ENCODE results near the gene ATG16L2.
"Not testable (repeated sequence)": the region's sequence is repeated elsewhere in the genome, so short reads cannot be mapped to it uniquely, and the experiment has no call there.

Gene ATG16L2

GRCh38 chr11:72779495-72780128 lies 34.6 kb upstream of the ATG16L2 start:
- no peak for DNase-seq (ENCODE audit: low read depth in 1 of 2, low spot score in 1 of 2)

DNA sequence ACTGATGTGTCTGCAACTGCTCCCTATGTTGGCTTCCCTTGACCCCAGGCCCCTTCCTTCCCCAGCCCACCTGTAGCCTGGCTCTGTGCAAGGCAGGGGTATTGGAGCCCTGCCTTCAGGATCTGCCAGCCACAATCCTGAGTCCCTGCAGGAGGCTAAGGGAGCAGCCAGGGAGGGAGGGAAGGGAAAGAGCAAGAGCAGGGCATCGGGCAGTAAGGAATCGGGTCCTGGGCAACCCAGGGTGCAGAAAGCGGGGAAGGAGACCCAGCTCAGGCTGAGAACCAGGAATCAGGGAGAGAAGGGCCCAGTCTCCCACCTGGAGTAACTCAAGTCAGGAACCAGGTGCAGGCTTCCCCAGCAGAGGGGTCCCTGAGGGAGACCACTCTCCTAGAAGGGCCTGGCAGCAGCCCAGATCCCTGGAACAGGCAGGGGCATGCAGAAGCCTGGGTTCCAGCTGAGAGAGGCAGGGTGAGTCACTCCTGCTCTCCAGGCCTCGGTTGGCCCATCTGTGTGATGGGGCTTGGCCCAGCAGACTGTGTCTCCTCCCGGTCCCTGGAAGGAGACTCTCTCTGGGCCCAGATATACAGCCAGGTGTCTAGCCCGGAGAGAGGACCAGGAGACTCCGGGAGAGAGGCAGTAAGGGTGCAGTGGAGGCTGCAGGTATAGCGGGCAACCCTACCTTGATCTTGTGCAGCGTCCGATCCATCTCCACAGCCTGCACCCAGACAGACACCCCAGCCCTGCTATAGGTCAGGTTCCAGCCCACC lies 33.7 kb upstream of the ATG16L2 start:
- DNase-seq (ENCODE audit: low read depth in 1 of 2, low spot score in 1 of 2) = no peak

DNA sequence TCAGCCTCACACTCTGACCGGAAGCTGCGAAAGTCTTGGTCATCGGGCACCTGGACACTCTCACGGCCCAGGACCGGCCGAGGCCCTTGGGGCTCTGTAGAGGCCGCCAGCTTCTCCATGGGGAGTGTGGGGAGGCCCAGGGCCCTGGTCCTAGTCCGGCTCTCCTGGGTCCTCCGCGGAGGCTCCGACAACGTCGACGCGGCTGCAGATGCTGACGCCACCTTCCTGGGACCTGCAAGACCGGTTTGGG lies 33.2 kb upstream of the ATG16L2 start:
- no peak for DNase-seq (ENCODE audit: low read depth in 1 of 2, low spot score in 1 of 2)

- peak; percentile 17 to 47 for DNase-seq (ENCODE audit: low read depth in 1 of 2, low spot score in 1 of 2)
Observed at GRCh38 chr11:72781313-72782080, 32.7 kb upstream of the ATG16L2 start.

DNA sequence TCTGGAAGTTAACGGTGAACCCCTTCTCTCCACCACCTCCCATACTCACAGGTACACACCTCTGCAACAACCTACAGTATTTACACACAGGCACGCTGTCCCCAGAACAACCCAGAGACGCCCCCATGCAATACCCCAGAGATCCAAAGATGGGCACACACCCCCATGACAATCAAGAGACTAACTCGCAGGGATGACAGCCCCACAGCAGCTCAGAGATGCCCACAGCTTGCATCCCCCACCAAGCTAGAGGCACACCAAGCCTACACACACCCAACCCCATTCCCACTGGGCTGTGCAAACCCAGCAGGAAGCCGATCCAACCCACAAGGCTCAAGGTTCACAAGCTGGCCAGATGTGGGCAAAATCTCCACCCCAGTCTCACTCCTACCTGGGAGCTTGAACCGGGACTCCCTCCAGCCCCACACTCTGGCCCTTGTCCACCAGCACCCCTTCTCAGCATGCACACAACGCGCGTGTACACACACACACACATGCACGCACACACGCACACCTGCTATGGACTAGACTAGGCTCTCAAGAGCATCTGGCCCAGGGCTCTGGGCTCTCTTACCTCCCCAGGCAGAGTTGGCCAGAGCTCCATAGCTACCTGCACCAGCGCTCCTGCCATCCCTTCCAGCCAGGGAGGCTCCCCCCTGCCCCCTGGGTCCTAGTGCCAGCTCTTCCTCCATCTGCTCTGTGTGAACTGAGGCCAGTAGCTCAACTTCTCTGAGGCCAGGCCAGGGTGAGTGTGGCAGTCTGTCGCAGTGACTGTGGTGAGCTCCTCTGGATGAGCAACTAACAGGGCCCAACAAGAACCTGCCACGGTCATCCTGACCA lies 31.9 kb upstream of the ATG16L2 start:
- DNase-seq (ENCODE audit: low read depth in 1 of 2, low spot score in 1 of 2) = no peak

DNA sequence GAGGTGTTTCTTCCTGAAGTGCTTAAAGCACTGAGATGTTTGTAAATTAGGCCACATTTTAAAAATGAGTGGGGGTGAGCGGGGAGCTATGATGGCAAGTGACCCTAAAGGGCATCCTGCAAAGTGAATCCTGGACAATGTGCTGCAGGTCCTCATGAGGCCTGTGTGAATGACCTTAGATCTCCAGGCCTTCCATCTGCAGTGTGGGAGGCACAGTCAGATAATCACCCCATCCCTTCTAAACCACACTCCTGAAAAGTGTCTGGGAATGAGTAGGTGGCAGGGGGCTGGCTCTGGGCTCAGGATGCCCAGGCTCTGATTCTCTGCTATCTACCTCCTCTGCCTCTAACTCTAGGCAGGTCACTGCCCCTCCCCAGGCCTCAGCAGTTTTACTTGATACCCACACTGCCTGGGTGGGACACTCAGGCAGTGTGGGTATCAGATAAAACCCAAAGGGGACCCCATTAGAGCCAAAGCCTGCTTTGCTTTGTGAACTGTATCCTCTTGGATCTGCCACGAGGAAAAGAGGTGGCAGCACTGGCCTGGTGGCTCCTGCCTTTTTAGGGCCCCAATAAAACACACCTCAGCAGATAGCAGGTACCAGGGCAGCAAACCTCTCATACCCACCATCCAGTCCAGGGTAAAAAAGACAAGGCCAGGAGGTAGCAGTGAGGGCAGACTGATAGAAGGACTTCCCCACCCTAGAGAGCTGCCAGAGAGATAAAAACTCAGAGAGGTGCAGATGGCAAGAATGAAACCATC lies 30.9 kb upstream of the ATG16L2 start:
- no peak for DNase-seq (ENCODE audit: low read depth in 1 of 2, low spot score in 1 of 2)

DNA sequence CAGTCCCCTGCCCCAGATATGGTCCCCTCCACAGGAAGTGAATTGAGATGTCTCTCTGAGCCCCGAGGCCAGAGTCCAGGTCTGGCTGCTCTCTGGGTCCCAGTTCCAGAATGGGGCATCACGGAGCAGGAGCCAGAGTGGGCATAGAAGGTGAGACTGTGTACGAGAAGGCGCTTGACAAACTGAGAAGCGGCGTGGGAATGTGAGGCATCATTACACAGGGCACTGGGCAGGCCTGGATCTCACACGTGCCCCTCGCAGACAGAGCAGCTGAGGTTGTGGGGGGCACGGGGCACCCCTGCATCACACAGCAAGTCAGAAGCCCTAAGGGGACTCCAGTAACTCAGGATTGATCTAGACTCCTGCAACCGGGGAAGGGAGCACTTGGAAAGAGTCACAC lies 29.5 kb upstream of the ATG16L2 start:
- DNase-seq (ENCODE audit: low read depth in 1 of 2, low spot score in 1 of 2) = no peak

GRCh38 chr11:72786305-72787215 lies 27.7 kb upstream of the ATG16L2 start:
- DNase-seq (ENCODE audit: low read depth in 1 of 2, low spot score in 1 of 2) = no peak

DNA sequence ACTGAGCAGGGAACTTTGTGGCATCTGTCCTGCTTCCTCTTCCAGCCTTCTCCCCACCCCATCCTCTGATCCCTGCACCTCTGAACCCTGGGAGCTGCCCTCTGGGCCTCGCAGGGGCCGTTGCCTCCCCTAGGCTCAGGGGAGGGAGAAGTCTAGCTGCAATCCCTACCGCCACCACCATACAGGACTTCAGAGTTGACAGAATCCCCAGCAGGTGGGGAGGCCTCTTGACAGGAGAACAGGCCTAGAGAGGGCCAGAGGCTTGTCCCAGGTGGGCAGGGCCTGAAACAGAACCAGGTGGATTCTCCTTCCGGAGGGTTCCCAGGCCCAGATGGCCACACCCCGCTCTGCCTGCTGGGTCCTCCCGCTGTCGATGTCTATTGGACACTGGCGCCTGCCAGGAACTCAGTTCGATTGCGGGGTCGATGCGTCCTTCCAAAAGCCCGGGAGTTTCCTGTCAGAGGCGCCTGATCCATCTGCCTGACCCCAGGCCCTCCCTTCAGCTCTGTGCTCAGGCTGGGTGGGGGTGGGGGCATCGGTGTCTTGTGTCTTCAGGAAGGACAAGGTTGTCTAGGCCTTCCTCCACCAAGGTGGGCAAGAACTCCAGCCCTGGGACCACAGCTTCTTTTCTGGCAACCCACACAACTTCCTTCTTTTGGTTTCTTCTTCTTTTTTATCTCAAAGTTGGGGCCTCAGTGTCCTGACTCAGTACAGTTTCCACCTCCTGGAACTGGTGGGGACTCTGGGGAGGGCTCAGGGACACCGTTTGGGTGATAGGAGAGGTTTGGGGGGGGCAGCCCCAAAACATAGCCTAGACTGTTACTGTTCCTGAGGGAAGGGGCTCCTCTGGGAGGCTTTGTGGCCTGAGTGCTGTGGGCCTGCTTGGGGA lies 26.8 kb upstream of the ATG16L2 start:
- DNase-seq (ENCODE audit: low read depth in 1 of 2, low spot score in 1 of 2) = no peak

DNA sequence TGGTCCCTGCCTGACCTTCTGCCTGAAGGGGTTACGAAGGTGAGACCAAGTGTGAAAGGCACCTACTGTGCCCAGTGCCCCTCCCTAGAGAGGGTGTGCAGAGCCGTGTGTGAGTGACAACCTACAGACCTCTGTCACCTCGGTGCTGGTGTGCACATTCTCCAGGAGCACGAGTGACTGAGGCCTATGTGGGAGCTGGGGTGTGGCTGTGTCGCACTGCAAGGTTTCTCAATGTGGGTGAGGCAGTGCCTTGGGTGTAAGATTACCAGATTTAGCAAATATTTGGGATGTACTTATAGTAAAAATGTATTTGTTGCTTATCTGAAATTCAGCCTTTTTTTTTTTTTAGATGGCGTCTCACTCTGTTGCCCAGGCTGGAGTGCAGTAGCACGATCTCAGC lies 26.0 kb upstream of the ATG16L2 start:
- no peak for DNase-seq (ENCODE audit: low read depth in 1 of 2, low spot score in 1 of 2)

- no peak for DNase-seq (ENCODE audit: low read depth in 1 of 2, low spot score in 1 of 2)
Observed at GRCh38 chr11:72789493-72790131, 24.6 kb upstream of the ATG16L2 start.

GRCh38 chr11:72791228-72791627 lies 23.0 kb upstream of the ATG16L2 start:
- not testable (repeated sequence) for DNase-seq (ENCODE audit: low read depth in 1 of 2, low spot score in 1 of 2)

- no peak for DNase-seq (ENCODE audit: low read depth in 1 of 2, low spot score in 1 of 2)
Observed at GRCh38 chr11:72792437-72793021, 21.7 kb upstream of the ATG16L2 start.

DNA sequence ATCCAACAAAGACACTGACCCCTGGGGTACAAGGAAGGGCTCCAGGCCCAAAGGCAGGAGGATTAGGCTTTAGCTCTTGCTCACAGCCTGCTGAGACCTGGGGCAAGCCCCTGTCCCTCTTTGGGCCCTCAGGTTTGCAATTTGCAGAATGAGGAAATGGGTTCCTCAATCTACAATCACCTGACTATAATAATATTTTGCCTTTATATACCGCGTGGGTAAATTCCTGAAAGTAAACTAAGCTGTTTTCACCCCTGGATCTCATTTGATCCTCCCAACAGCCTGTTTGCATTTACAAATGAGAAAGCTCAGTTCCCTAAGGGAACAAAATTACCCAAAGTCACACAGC lies 21.2 kb upstream of the ATG16L2 start:
- DNase-seq (ENCODE audit: low read depth in 1 of 2, low spot score in 1 of 2) = no peak

- DNase-seq (ENCODE audit: low read depth in 1 of 2, low spot score in 1 of 2) = peak; percentile 87 to 92
Observed at GRCh38 chr11:72793425-72794367, 20.5 kb upstream of the ATG16L2 start, which contains the start of gene STARD10. TSS of gene STARD10 (minus strand) at chr11:72794047. CDS start at chr11:72781181, 12,866 bp downstream.

DNA sequence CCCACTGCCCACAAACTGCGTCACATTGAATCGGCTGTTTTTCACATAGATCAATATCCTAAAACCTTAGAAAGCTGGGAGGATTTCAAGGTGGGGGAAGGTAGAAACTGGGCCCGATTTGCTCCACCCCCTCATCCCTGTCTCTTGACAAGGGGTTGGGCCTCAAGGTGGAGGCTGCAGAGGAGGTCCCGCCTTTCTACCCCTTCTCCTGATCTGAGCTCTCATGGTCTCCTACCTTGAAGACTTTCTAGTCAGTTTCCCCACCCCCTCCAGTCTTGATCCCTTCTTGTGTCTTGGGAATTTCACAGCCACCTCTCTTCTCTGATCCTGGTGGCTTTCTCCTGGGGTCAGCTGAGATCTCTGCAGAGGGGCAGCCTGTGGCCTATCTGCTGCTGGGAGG lies 15.8 kb upstream of the ATG16L2 start:
- DNase-seq (ENCODE audit: low read depth in 1 of 2, low spot score in 1 of 2) = no peak

GRCh38 chr11:72799441-72799840 lies 14.8 kb upstream of the ATG16L2 start:
- no peak for DNase-seq (ENCODE audit: low read depth in 1 of 2, low spot score in 1 of 2)

Measured in activated T-helper 1 cell treated with anti-CD3 and anti-CD28 coated beads, Interleukin-2, amount 50 U/mL, for 16 hours (primary cell).